RPMI7951 (cell line): ENCODE results near the gene MPZL1. TPM values are rescaled to one million over a fixed set of nuclear protein-coding genes. Genes with fewer than 3 reads are reported as not detected.
A peak's percentile ranks its signal among the peaks of the same experiment; 100 is the strongest.
"Not testable (repeated sequence)": the region's sequence is repeated elsewhere in the genome, so short reads cannot be mapped to it uniquely, and the experiment has no call there.

Experiments
- DNase-seq: peaks from one replicate; pipeline ENCODE4 v3.0.0-alpha.2; 2012; ENCODE audit warnings: low read depth
- total RNA-seq: library from RNA; depleted of rRNA; stranded (reverse); fragments of >200 nt; shearing (Covaris generic); gene quantifications from 2 replicates; pipeline ENCODE4 v1.2.3, GENCODE V29; 2014

Gene MPZL1
- total RNA-seq, 1 experiment from 2014 or later, result 59.1 TPM

DNA sequence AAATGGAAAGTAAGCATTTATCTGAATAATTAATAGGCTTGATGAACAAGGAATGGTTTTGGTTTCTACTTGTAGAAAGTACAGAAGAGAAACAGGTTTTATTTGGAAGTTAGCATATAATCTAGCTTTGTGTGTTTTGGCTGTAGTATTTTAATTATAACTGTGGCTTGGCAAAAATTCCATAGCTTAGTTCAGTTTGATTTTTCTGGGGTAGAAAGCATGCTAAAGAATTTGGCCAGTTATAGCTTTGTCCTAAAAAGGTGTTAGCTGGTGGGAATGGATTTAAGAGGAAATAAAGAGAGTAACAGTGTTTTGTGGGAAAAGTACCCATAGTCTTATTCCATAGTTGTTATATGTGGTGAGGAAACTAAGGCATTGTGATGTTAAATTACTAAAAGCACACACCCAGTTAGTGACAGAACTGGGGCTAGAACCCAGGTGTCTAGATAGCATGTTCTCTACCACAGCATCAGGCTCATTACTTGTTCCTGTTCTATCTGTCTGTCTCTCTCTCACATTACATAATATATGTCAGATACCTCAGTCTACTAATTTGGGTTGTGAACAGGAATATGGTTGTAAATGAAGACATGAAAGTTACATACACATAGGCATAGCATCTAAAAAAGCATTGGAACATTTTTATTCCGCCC, 55.0 kb downstream of the MPZL1 start:
- no peak for DNase-seq

DNA sequence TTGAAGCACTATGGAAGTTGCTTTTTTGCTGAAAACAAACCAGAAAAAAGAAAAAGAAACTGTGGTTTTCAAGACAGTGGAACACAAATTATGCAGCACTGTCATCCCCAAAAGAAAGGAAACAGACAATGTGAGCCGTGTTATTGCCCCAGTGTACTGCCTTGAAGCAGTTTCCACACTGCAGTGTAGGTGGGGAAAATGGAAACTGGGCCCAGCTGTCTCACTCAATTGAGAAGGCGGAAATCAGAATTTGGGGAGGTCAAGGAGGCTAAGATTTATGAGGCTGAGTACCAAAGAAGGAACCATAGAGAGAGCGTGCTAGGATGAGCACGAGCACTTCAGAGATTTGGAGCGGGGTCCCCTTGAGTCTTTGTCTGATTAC, 55.5 kb downstream of the MPZL1 start:
- DNase-seq, result no peak

DNA sequence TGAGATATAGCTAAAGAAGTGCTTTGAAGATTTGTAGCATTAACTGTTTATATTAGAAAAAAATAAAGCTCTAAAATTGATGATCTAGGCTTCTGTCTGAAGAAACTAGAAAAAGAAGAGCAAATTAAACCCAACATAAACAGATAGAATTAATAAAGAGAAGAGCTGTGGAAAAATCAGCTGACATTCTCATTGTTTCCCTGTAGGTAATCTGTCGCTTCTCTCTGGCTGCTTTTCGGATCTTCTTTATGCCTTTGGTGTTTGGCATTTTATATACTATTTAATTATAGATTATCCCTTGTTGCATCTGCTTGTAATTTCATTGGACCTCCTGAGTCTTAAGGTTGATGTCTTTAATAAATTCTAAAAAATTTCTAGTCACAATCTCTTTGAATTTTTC, 59.8 kb downstream of the MPZL1 start:
- DNase-seq, result no peak

DNA sequence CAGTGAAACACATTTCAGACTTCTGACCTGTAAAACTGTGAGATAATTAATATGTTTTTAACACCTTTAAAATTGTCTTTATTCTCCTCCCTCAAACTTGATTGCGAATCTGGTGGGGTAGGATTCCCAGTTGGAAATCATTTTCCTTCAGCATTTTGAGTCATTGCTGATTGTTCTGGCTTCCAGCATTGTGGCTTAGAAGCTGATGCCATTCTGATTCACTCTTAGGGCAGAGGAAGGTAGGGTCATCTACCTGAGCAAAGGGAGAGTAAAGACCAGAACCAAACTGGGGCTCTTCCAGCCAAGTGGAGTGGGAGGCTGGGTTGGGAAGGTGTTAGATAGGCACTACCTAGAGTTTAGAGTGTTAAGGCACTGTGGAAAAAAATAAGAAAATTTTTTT, 61.2 kb downstream of the MPZL1 start:
- DNase-seq, result no peak

DNA sequence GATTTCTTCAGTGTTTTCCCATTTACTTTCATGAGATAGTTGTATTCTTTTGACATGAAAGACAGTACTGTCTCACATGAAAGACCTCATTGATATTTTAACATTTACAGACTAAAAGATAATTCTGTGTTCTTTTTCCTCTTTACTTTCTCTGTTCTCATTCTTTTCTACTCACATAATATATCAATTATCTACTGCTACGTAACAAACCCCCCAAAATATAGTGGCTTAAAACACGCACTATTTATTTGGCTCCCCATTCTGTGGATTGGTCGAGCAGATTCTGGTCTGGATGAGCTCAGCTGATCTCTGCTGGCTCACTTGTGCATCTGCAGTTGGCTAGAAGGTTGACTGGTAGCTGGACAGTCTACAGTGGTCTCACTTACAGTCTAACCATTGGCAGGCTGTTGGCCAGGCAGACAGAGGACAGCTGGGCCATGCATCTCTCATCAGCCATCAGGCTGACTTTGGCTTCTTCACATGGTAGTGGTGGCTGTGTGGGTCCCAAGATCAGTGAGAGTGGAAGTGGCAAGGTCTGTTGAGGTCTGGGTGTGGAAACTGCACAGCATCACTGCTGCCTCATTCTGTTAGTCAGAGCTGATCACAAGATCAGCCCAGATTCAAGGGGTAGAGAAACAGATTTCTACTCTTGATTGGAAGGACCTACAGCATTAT, 63.2 kb downstream of the MPZL1 start:
- DNase-seq, result no peak

DNA sequence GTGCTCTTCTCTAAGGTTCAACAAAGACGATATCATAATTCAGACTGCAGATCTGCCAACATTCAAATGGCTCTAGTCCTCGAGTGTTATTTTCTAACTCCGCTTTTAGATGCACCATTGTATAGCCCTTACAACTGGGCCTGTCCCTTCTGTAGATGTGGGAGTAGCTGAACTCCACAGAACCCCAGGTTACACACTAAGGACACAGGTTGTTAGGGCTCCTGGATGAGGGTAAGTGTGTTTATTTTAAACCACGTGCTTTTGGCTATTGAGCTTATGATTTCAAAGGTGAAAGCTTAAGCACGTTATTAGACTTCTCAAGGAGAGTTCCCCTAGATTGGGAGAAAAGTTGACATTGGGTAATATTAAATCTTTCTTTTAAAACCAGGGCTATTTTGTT, 64.7 kb downstream of the MPZL1 start:
- DNase-seq, result no peak

DNA sequence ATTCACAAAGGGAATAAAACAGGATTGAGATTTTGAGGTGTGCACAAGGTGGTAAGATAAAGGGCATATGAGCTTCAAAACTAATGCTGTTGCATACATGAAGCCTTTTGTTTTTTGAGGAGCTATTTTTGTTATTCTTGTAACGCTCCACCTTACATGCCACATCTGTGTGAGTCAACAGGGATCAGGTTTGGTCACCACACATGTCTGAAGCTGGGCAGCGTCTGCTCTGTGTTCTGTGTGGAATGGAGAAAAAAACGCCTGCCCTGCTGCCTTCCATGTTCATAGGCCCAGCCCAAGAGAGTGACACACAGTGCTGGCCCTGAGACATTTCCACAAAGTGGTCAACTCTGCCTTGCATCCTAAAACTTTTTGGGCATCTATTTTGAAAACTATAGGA, 67.7 kb downstream of the MPZL1 start:
- DNase-seq, result peak; percentile 46

DNA sequence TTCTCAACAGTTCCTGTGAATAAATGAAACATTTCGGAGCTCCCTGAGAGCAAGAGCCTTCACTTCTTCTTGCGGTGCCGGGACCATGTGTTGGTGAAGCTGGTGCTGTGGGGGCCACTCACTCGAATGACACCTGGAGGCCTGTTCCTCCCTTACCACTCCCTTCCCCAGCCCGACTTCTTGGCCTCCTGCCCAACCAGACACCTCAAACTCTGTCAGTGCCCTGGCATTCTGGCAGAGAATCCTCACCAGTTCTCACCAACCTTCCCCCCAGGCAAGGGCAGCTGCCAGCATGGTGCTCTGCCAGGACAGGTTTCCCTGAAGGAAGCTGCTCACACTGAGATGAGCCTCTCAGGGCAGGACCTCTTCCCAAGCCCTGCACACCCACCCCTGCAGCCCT, 68.3 kb downstream of the MPZL1 start:
- no peak for DNase-seq

DNA sequence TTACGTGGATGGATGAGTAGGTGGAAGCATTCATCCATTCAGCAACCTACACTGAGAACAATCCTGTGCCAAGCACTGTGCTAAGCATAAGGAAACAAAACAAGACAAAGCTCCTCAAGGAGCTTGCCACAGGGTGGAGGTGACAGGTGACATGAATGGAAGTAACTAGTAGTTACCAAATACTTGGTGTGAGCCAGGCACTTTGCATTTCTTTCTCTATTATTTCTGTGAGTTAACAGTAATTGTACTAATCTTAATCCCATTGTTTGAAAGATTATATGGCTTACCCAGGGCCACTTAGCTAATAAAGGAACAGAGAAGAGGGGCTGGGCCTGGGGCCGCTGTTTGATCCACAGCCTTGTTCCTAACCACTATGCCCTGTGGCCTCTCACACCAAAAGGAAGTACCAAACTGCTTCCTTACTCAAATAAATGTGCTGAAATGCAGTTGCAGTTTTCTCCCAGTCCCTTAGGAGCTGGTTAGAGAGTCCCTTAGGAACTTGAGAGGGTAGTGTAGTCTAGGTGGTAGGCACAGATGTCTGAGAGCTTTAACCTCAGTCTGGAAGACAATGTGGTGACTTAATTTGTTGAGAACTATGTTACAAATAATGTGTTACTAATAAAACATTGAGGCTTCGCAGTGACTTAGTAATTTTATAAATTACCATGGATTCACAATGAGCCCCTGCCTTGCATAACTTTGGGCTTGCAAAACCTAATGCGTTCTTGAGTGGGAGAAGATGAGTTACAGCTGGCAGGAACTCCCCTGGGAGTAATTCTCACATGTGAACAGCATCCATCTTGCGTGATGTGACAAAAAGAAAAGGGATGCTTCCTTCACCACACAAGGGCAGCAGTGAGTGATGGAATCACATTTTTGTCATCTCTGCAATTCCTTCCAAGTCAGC, 69.8 kb downstream of the MPZL1 start:
- DNase-seq, result no peak

DNA sequence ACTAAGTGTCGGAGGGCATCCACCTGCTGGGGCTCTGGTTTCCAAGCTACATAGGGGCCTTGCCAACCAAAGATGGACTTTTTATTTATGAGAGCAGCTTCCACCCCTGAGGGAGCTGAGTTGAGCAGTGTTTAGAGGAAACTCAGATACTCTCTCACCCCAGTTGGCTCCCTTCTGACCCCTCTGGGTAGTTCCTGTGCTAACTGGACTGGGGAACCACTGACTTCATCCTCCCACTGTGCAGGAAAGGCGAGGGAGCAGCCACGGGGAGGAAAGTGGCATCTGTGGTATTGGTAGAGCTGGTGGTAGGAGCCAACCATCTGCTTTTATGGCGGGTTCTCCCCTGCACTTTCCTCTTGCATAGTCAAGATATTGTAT, 70.4 kb downstream of the MPZL1 start:
- DNase-seq, result no peak

DNA sequence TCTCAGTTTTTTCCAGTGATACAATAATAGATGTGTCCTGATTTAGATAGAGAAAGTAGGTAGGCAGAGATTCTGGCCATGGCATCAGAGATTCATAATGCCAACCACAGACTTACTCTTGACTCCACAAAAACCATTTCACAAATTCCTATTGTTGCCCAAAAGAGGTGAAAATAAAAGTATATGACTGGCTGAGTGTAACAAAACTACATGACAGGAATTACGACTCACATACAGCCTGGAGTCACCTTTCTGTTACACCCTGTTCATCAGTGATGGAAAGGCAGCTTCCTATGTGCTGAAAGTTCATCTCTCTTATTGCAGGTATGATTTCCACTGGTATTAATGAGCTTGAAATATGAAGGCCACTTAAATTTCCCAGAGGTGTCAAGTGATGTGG, 72.3 kb downstream of the MPZL1 start:
- no peak for DNase-seq

DNA sequence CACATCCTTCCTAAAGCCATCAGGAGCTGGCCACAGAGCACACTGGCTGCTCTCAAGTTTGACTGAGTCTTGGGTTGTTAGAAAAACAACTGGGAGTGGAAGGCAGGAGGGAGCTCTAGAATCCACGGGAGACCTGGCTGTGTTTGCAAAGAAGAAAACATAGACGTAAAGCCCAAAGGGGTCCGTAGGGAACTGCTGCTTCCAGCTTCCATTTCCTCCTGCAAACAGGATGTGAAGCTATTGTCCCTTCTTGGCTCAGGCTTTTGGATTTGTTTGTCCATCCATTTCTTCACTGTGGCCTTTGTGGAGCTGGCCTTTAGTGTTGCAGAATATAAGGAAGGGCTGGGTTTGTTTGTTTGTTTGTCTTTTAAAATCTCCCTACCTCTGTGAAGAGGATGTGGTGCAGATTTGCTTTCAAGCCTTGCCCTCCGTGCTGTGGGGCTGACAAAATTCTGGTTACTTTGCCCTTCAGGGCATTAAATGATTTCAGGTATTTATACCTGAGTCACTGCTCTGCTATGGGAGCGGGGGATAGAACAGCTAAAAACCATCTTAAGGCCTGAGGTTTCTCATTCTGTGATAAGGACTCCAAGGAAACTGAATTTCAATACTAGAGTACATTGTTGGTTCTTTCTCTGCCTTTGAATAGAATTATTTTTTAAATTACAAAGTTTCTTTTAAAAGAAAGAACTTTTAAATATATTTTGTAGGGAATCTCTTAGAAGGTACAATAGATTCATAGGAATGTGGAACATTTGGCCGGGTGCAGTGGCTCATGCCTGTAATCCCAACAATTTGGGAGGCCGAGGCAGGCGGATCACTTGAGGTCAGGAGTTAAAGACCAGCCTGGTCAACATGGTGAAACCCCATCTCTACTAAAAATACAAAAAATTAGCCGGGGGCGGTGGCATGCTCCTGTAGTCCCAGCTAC, 74.3 kb downstream of the MPZL1 start:
- no peak for DNase-seq

DNA sequence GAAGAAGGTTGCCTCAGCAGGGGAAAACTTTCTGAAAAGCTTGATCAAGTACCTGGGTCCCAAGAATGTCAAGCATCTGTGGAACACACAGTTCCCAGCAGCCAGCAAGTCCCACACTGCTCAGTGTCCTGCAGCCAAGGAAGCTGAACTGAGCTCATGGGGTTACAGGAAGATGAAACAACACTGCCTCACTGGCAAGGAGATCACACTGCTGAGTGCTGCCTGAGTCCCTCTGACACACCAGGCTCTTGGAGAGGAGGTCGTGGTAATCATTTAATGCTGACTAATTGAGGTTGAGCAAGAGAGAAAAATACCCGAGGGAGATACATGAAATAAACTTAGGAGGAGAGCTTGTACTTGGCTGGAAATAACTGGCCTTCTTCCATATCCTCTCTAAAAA, 75.2 kb downstream of the MPZL1 start:
- peak; percentile 89 for DNase-seq

DNA sequence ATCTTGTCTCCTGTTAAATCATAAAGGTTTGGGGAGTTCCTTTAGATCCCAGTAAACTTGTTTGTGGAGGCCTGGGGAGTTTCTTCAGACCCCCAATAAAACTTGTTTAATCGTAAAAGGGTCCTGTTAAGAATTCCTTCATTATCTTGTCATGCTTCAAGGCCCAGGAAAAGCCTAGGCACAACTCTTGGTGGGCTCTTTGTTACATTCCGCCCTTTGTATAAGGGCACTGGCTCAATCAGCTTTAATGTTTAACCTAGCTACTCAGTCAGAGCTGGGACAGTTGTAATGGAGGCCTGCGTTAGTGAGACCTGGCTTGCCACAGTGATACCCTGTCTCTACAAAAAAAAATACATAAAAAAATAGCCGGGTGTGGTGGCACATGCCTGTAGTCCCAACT, 77.2 kb downstream of the MPZL1 start:
- no peak for DNase-seq

DNA sequence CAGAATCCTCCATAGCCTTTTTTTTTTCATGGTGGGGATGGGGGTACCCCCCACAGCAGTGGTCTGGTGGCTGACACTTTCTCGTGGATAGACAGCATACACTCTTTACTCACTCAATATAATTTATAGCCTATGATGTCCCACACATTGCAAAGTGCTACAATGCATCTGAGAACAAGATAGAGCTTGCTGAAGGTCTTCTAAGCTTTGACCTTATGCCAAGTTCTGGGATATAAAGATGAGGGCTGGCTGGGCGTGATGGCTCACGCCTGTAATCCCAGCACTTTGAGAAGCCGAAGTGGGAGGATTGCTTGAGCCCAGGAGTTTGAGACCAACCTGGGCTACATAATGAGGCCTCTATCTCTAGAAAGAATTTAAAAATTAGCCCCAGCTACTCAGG, 78.0 kb downstream of the MPZL1 start:
- DNase-seq, result no peak

DNA sequence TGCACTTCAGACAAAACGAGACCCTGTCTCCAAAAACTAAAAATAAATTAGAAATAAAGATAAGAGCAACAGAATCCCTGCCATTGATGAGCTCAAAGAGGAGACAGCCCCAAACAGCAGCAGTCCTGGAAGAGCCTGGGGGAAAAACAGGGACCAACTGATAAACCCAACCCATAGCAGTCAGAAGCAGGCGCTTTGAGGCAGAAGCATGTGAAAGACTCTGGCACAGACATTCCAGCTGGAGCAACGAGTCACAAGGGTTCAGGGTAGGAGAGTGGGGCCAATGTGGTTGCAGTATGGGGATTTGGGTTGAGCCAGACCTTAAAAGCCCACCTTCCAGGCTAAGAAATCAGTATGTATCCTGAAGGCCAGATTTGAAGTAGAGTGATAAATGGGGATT, 78.5 kb downstream of the MPZL1 start:
- DNase-seq, result no peak

DNA sequence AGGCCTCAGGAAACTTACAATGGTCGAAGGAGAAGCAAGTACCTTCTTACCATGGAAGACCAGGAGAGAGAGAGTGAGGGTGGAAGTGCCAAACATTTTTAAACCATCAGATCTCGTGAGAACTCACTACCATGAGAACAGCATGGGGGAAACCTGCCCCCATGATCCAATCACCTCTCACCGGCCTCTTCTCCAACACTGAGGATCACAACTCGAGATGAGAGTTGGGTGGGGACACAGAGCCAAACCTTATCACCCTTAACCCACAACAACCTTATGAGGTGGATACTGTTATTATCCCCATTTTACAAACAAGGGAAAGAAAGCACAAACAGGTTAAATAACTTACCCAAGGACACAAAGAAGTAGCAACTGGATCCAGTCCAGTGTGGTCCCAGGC, 80.5 kb downstream of the MPZL1 start:
- DNase-seq, result no peak

DNA sequence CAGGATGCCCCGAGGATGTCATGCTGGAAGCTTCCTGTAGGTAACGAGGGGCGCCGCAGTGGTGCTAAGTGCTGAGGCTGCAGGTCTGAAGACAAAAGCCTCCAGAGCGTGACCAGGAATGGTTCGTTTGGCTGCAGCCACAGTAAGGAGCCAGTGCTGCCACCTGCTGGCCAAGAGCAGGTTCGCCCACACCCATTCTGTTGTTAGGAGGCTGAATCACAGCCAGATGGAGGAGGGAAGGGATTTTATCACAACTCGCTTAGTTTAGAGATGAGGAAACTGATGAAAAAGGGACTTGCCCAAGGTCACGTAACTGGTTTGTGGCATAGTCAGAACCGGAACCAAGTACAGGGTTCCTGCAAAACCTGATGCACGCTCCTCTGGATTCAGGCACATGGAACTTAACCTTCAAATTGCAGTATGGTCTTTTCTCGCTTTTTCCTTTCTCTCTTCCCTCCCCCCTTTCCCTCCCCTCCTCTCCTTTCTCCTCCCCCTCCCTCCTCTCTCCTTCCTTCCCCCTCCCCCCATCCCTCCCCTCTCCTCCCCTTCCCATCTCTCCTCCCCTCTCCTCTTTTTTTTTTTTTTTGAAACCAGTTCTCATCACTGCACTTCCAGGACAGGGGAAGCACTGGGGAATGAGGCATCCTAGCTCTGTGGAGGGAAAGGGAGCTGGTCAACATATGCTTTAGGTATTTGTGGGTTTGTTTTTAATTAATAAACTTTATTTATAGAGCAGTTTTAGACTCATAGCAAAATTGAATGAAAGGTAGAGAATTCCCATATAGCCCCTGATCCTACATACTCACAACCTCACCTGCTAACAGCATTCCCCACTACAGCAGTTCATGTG, 81.8 kb downstream of the MPZL1 start:
- DNase-seq, result peak; percentile 89

DNA sequence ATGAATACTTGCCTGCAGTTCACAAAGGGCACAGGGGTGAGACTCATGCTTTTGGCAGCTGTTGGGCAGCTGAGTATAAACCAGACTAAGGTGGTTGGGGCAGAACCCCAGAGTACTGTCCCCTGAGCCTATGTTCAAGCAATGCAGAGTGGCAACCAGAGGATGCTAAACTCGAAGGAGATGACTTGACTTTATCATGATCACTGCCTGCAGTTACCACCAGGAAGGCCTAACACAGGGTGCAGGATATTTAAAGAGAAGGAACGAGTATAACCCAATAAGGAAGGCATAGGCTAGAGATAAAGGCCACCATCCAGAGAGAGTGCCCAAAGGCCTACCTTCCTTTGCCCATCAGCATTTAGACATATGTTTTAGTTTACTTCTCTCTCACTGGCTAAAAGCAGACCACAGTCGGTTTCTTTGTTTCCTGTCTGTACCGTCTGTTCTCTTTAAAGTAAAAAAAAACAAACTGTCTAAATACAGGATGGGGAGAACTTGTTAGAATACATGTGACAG, 83.3 kb downstream of the MPZL1 start:
- DNase-seq, result peak; percentile 63

DNA sequence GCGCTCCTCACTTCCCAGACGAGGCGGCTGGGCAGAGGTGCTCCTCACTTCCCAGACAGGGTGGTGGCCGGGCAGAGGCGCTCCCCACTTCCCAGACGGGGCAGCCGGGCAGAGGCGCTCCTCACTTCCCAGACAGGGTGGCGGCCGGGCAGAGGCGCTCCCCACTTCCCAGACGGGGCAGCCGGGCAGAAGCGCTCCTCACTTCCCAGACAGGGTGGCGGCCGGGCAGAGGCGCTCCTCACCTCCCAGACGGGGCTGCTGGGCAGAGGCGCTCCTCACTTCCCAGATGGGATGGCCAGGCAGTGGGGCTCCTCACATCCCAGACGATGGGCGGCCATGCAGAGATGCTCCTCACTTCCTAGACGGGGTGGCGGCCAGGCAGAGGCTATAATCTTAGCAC, 84.5 kb downstream of the MPZL1 start:
- not testable (repeated sequence) for DNase-seq

DNA sequence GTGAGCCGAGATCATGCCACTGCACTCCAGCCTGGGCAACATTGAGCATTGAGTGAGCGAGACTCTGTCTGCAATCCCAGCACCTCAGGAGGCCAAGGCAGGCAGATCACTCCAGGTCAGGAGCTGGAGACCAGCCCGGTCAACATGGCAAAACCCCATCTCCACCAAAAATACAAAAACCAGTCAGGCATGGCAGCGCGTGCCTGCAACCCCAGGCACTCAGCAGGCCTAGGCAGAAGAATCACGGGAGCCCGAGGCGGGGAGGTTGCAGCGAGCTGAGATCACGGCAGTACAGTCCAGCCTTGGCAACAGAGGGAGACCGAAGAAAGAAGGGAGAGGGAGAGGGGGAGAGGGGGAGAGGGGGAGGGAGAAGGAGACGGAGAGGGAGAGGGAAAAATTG, 84.9 kb downstream of the MPZL1 start:
- not testable (repeated sequence) for DNase-seq
